K562 (cell line): ENCODE measurements around the gene SLC7A6OS. TPM values are rescaled to one million over a fixed set of nuclear protein-coding genes. Genes with fewer than 3 reads are reported as not detected.

Source experiments
- CHD1 ChIP-seq: fragments of 200-600 bp; sonication (generic); IDR thresholded peaks from one replicate; pipeline ENCODE4 v1.6.1; 2012; ENCODE audit warnings: mild to moderate bottlenecking, moderate library complexity, low read length, inconsistent platforms
- ELF1 ChIP-seq: fragments of 200-800 bp; sonication (Bioruptor generic); IDR thresholded peaks from 2 replicates; pipeline ENCODE4 v1.6.1; 2016; ENCODE audit warnings: missing genetic modification characterization, missing compliant biosample characterization
- FOS ChIP-seq: IDR thresholded peaks from 3 replicates; pipeline ENCODE4 v1.6.1; 2011; ENCODE audit not compliant: insufficient read length; ENCODE audit errors: extremely low read depth
- GTF2A2 ChIP-seq: IDR thresholded peaks from 2 replicates; pipeline ENCODE4 v1.6.1; 2016; ENCODE audit warnings: mild to moderate bottlenecking, missing genetic modification characterization, missing compliant biosample characterization
- GTF2B ChIP-seq: IDR thresholded peaks from 2 replicates; pipeline ENCODE4 v1.6.1; 2011; ENCODE audit not compliant: insufficient read length; ENCODE audit errors: extremely low read depth
- HINFP ChIP-seq: fragments of 450-650 bp; conservative IDR thresholded peaks from 2 replicates; pipeline ENCODE4 v1.6.1; 2016; ENCODE audit warnings: missing genetic modification characterization, low read depth, mild to moderate bottlenecking, control low read depth, missing compliant biosample characterization
- KDM1A ChIP-seq, 2 experiments: fragments of 450-650 bp; IDR thresholded peaks; 2 replicates each; pipeline ENCODE4 v1.6.1; 2016; ENCODE audit warnings: mild to moderate bottlenecking in 2 of 2
- PRDM10 ChIP-seq: fragments of 450-650 bp; IDR thresholded peaks from 2 replicates; pipeline ENCODE4 v1.6.1; 2018; ENCODE audit not compliant: partially characterized antibody
- TBP ChIP-seq: optimal IDR thresholded peaks from 2 replicates; pipeline ENCODE3; 2011; ENCODE audit warnings: low read depth, low read length, improper control_type of control experiment
- TCF15 ChIP-seq: fragments of 250-450 bp; sonication (Bioruptor Pico); IDR thresholded peaks from 2 replicates; pipeline ENCODE4 v1.8.0; 2022; ENCODE audit warnings: moderate library complexity, mild to moderate bottlenecking, inconsistent platforms
- XRCC3 ChIP-seq: fragments of 450-650 bp; IDR thresholded peaks from 2 replicates; pipeline ENCODE4 v1.6.1; 2017; ENCODE audit warnings: mild to moderate bottlenecking, moderate library complexity
- ZHX1 ChIP-seq: fragments of 150-350 bp; conservative IDR thresholded peaks from 2 replicates; pipeline ENCODE4 v1.6.1; 2014; ENCODE audit warnings: low read length
- ZNF232 ChIP-seq: sonication (generic); formaldehyde crosslinking; IDR thresholded peaks from 2 replicates; pipeline ENCODE4 v1.8.0; 2022; ENCODE audit warnings: mild to moderate bottlenecking, missing genetic modification reagents
- ZNF277 ChIP-seq: fragments of 250-450 bp; sonication (Bioruptor Pico); IDR thresholded peaks from 2 replicates; pipeline ENCODE4 v1.8.0; 2022; ENCODE audit warnings: inconsistent platforms, mild to moderate bottlenecking, moderate library complexity, borderline replicate concordance
- ZNF77 ChIP-seq: fragments of 250-450 bp; sonication (Bioruptor Pico); IDR thresholded peaks from 2 replicates; pipeline ENCODE4 v1.5.0; 2020
- polyA plus RNA-seq, 8 experiments: library from polyadenylated mRNA; depleted of rRNA in 4 of 8; stranded (reverse) in 5 of 8; unstranded in 3 of 8; fragments of >200 nt; fragmentation: Nextera tagmentation in 2 of 8; fragmentation: Illumina TruSeq in 1 of 8; extraction: Ambion mirVana in 2 of 8; extraction: Trizol in 1 of 8; gene quantifications; 2 replicates each; pipeline versions ENCODE4 v1.2.1 to v1.2.3, GENCODE V29; 2011 to 2014; ENCODE audit warnings: inconsistent platforms in 1 of 8, missing spikeins in 1 of 8
- total RNA-seq, 7 experiments: library from RNA; depleted of rRNA in 6 of 7; stranded (reverse); fragments of >200 nt in 6 of 7; fragmentation: Illumina TruSeq in 2 of 7; extraction: Trizol in 2 of 7; gene quantifications; 2 replicates each; pipeline versions ENCODE4 v1.2.1 to v1.2.3, GENCODE V29; 2011 to 2021; ENCODE audit warnings: low replicate concordance in 1 of 7

The SLC7A6OS gene
- total and polyA plus RNA-seq, 9 of the 15 experiments (the other 6 are each of a cell fraction or from before 2014, with no cell fraction given), result 2.7 to 23.6 (median 17.2) TPM

- no peak for TF ChIP-seq TCF15 (CRISPR knock-in tag)
- TF ChIP-seq XRCC3, result no peak
- no peak for TF ChIP-seq ZNF232 (CRISPR knock-in tag)
- TF ChIP-seq ZNF277 (CRISPR knock-in tag), result no peak
- TF ChIP-seq FOS, result no peak
- TF ChIP-seq ZHX1, result no peak
- no peak for TF ChIP-seq CHD1
- no peak for TF ChIP-seq HINFP (tag)
- TF ChIP-seq GTF2B, result no peak
- peak; percentile 66 for TF ChIP-seq TBP
- TF ChIP-seq KDM1A (IDR thresholded peaks at IDR 0.05), result peak; percentile 35 to 41; a peak in 2 of 4 replicates
- no peak for TF ChIP-seq ZNF77 (CRISPR knock-in tag)
- TF ChIP-seq GTF2A2 (tag), result no peak
- peak; percentile 27; the same call in 1 of the 2 replicates for TF ChIP-seq ELF1 (tag)
- no peak for TF ChIP-seq PRDM10
Observed at GRCh38 chr16:68265078-68265920, 45.4 kb downstream of the SLC7A6OS start (continued).
